Heart right ventricle (tissue), 16 donors: Measurements from ENCODE around the gene SSBP2. TPM values are rescaled to one million over a fixed set of nuclear protein-coding genes. Genes with fewer than 3 reads are reported as not detected.

Experiments used
- ATAC-seq, 8 donors: fragments of 200-7000 bp; cut with Tn5 transposase; one replicate each; pipeline ENCODE4 v1.9.1; 2020; ENCODE audit warnings: mild to moderate bottlenecking in 8 of 8, moderate library complexity in 8 of 8, moderate number of reproducible peaks in 1 of 8
- DNase-seq, 2 donors: peaks; one replicate each; pipeline ENCODE4 v3.0.0-alpha.2; 2020
- H3K27ac ChIP-seq, 10 donors: fragments of 200-600 bp; sonication (generic) in 2 of 10; one replicate each; pipeline versions ENCODE4 v1.5.0 to v1.8.0; 2020 to 2022; ENCODE audit warnings: mild to moderate bottlenecking in 3 of 10
- H3K27me3 ChIP-seq, 7 donors: fragments of 200-600 bp; one replicate each; pipeline ENCODE4 v1.8.0; 2021 to 2022; ENCODE audit warnings: mild to moderate bottlenecking in 2 of 7
- H3K36me3 ChIP-seq, 9 donors: fragments of 200-600 bp; sonication (generic) in 1 of 9; one replicate each; pipeline versions ENCODE4 v1.5.0 to v1.8.0; 2020 to 2022; ENCODE audit warnings: mild to moderate bottlenecking in 2 of 9
- H3K4me1 ChIP-seq, 9 donors: fragments of 200-600 bp; sonication (generic) in 1 of 9; one replicate each; pipeline versions ENCODE4 v1.5.0 to v1.8.0; 2020 to 2022; ENCODE audit warnings: mild to moderate bottlenecking in 4 of 9
- H3K4me3 ChIP-seq, 10 donors: fragments of 200-600 bp; sonication (generic) in 2 of 10; one replicate each; pipeline versions ENCODE4 v1.5.0 to v1.8.0; 2020 to 2022; ENCODE audit warnings: mild to moderate bottlenecking in 7 of 10, moderate library complexity in 2 of 10
- H3K9me3 ChIP-seq, 11 donors: fragments of 200-600 bp in 10 of 11; sonication (generic) in 2 of 11; one replicate each; pipeline versions ENCODE4 v1.5.0 to v1.8.0; 2013 to 2022; ENCODE audit warnings: mild to moderate bottlenecking in 2 of 11, control low read depth in 1 of 11, moderate library complexity in 1 of 11
- CTCF ChIP-seq, 9 donors: fragments of 200-600 bp; sonication (generic) in 2 of 9; IDR thresholded peaks; one replicate each; pipeline versions ENCODE4 v1.5.0 to v1.8.0; 2021 to 2022; ENCODE audit warnings: antibody characterized with exemption in 9 of 9, mild to moderate bottlenecking in 5 of 9, moderate library complexity in 1 of 9
- WGBS, 2 donors: extraction: QIAGEN DNeasy Blood & Tissue Kit; methylation state at CpG; one replicate each; pipeline ENCODE4 v1.1.7; 2013; ENCODE audit warnings: inconsistent platforms in 1 of 2; 5-methylcytosine and 5-hydroxymethylcytosine counted together
- intact Hi-C, 10 donors: fragments of 100-400 bp; cut with DNase I; formaldehyde crosslinking; loops; one replicate each; pipeline versions ENCODE4 v1.11.1 to v1.14.2; 2022
- polyA plus RNA-seq, 2 donors: library from polyadenylated mRNA; stranded (reverse); fragments of 200-250 nt; gene quantifications; one replicate each; pipeline ENCODE4 v1.2.3, GENCODE V29; 2013
- total RNA-seq, 10 donors: library from RNA; stranded (reverse); fragmentation: NEBNext Ultra II Directional in 3 of 10; extraction: Animal tissue kit (Norgen Biotek cat#: 25700) in 3 of 10; gene quantifications; one replicate each; pipeline versions ENCODE4 v1.2.1 to v1.2.4, GENCODE V29; 2021 to 2023
- donor health status: Arrhythmogenic right ventricular cardiomyopathy.
- donor health status: ischemic (EF 13 %, LVEDD 7.1; RV severe dilation, severe dysfunction).
- donor health status: healthy with polysubstance abuse.
- donor health status: DM: no; HTN: yes; CAD: no.
- donor health status: DM: no; HTN: no; CAD: no.
- donor health status: ischemic (EF 25% LVEDD 6.9; RV normal size, moderate dysfunction).
- donor health status: ischemic (EF 25% LVEDD 5.7; RV mildly dilated, moderate dysfunction).
- donor health status: healthy.
- donor health status: DM: yes; HTN: yes; CAD: no.
- donor health status: Ischemic cardiomyopathy.
- donor health status: ischemic (EF 35%, LVEDD 5.7; RV mildly dilated, moderate dysfunction).
- donor health status: nonischemic (EF 11% LVEDD 7.7; RV severe dilation, severe dysfunction).
- donor health status: DM: yes; HTN: yes; CAD: no.
- donor health status: PGD.
- donor health status: ischemic (EF 29% LVEDD 5.4; RV normal size, mild dysfunction).
- donor health status: nonischemic (EF 23%, LVEDD 6.1; RV moderate dilation, normal function).

The SSBP2 gene
- total and polyA plus RNA-seq, 12 donors, result 24.2 to 85.9 (median 52.0) TPM

GRCh38 chr5:81558188-81558587, 192.7 kb downstream of the SSBP2 start:
- Histone ChIP-seq H3K27ac (no peak overlapping the region), H3K4me3 (no peak overlapping the region), H3K36me3 (no peaks in the 10 kb centered on the region), H3K9me3 (no peaks in the 10 kb centered on the region), H3K27me3 (no peaks in the 10 kb centered on the region), H3K4me1 (peaks cover 0 to 20% (median 15%) of the 10 kb centered on the region in 9 donors)
- ATAC-seq (no peak), DNase-seq (no peak)
- intact Hi-C loops, result no loop called here
- TF ChIP-seq CTCF (IDR thresholded peaks at IDR 0.05), result no peak
- WGBS, 2 donors, result 51 to 67% methylated on average over 1 of the region's 1 CpG

GRCh38 chr5:81556809-81557208, 194.1 kb downstream of the SSBP2 start:
- intact Hi-C loops, result no loop called here
- Histone ChIP-seq H3K9me3 (no peaks in the 10 kb centered on the region), H3K4me3 (no peak overlapping the region), H3K36me3 (no peaks in the 10 kb centered on the region), H3K4me1 (peaks cover 0 to 28% (median 19%) of the 10 kb centered on the region in 9 donors), H3K27ac (no peak overlapping the region), H3K27me3 (no peaks in the 10 kb centered on the region)
- ATAC-seq (no peak), DNase-seq (no peak)
- TF ChIP-seq CTCF (IDR thresholded peaks at IDR 0.05), result no peak

- Histone ChIP-seq H3K36me3 (peaks cover 0 to under 1% (median 0%) of the 10 kb centered on the region in 9 donors), H3K4me1 (peaks cover 0 to 28% (median 19%) of the 10 kb centered on the region in 9 donors), H3K4me3 (no peak overlapping the region), H3K27me3 (no peaks in the 10 kb centered on the region), H3K9me3 (no peaks in the 10 kb centered on the region), H3K27ac (no peak overlapping the region)
- no peak for ATAC-seq
- DNase-seq, result no peak
- intact Hi-C loops, result no loop called here
- 85 to 87% methylated on average over 2 of the region's 2 CpGs for WGBS, 2 donors
- no peak for TF ChIP-seq CTCF (IDR thresholded peaks at IDR 0.05)
These were observed 195.0 kb downstream of the SSBP2 start for GRCh38 chr5:81555865-81556264.

GRCh38 chr5:81554647-81555046, 196.2 kb downstream of the SSBP2 start:
- intact Hi-C loops, result no loop called here
- Histone ChIP-seq H3K27me3 (no peaks in the 10 kb centered on the region), H3K36me3 (peaks cover 0 to 8% (median 0%) of the 10 kb centered on the region in 9 donors), H3K4me3 (no peak overlapping the region), H3K27ac (no peak overlapping the region), H3K9me3 (no peaks in the 10 kb centered on the region), H3K4me1 (peaks cover 0 to 23% (median 17%) of the 10 kb centered on the region in 9 donors)
- no peak for ATAC-seq
- 96% methylated on average over 1 of the region's 1 CpG for WGBS, 2 donors
- DNase-seq, result no peak
- TF ChIP-seq CTCF (IDR thresholded peaks at IDR 0.05), result no peak
